Stimulated activated naive CD8-positive, alpha-beta T cell treated with anti-CD3 and anti-CD28 coated beads, Interleukin-15, Interleukin-2, amounts not matched to agents 100 ng/mL and 50 ng/mL, for 24 hours (primary cell): ENCODE results near the gene NR3C2.
"Not testable (repeated sequence)": the region's sequence is repeated elsewhere in the genome, so short reads cannot be mapped to it uniquely, and the experiment has no call there.

ENCODE experiments used
- H3K27ac Mint-ChIP-seq: one replicate; pipeline ENCODE4 v1.8.0; 2021; ENCODE audit warnings: mild to moderate bottlenecking, mixed read lengths
- H3K27me3 Mint-ChIP-seq: one replicate; pipeline ENCODE4 v1.8.0; 2021; ENCODE audit warnings: mixed read lengths
- H3K36me3 Mint-ChIP-seq: one replicate; pipeline ENCODE4 v1.8.0; 2021; ENCODE audit warnings: low read depth, mixed read lengths
- H3K4me1 Mint-ChIP-seq: one replicate; pipeline ENCODE4 v1.8.0; 2021; ENCODE audit warnings: low read depth, mixed read lengths
- H3K4me3 Mint-ChIP-seq: one replicate; pipeline ENCODE4 v1.8.0; 2021; ENCODE audit warnings: mild to moderate bottlenecking, mixed read lengths
- H3K9me3 Mint-ChIP-seq: one replicate; pipeline ENCODE4 v1.8.0; 2021; ENCODE audit warnings: mixed read lengths

Gene NR3C2

GRCh38 chr4:148330724-148331123 lies 111.5 kb downstream of the NR3C2 start:
- H3K27ac Mint-ChIP-seq, result no peak overlapping the region
- H3K4me1 Mint-ChIP-seq, result peaks cover 17% of the 10 kb centered on the region
- no peak overlapping the region for H3K4me3 Mint-ChIP-seq
- no peaks in the 10 kb centered on the region for H3K27me3 Mint-ChIP-seq
- no peaks in the 10 kb centered on the region for H3K36me3 Mint-ChIP-seq
- no peaks in the 10 kb centered on the region for H3K9me3 Mint-ChIP-seq

- H3K4me3 Mint-ChIP-seq, result no peak overlapping the region
- peaks cover 3% of the 10 kb centered on the region for H3K9me3 Mint-ChIP-seq
- H3K36me3 Mint-ChIP-seq, result no peaks in the 10 kb centered on the region
- no peaks in the 10 kb centered on the region for H3K27me3 Mint-ChIP-seq
- H3K4me1 Mint-ChIP-seq, result peaks cover 20% of the 10 kb centered on the region
- no peak overlapping the region for H3K27ac Mint-ChIP-seq
Measured at GRCh38 chr4:148330161-148330560, 112.1 kb downstream of the NR3C2 start.

- Mint-ChIP-seq H3K27ac (no peak overlapping the region), H3K4me1 (peaks cover 21% of the 10 kb centered on the region), H3K9me3 (peaks cover 4% of the 10 kb centered on the region), H3K36me3 (no peaks in the 10 kb centered on the region), H3K4me3 (no peak overlapping the region), H3K27me3 (no peaks in the 10 kb centered on the region)
Measured at GRCh38 chr4:148329751-148330150, 112.5 kb downstream of the NR3C2 start.

GRCh38 chr4:148327683-148328082 lies 114.5 kb downstream of the NR3C2 start:
- Mint-ChIP-seq H3K36me3 (peaks cover 5% of the 10 kb centered on the region), H3K4me1 (peaks cover 20% of the 10 kb centered on the region), H3K4me3 (no peak overlapping the region), H3K27ac (no peak overlapping the region), H3K9me3 (peaks cover 11% of the 10 kb centered on the region), H3K27me3 (no peaks in the 10 kb centered on the region)

GRCh38 chr4:148323316-148323715 lies 118.9 kb downstream of the NR3C2 start:
- H3K36me3 Mint-ChIP-seq, H3K27me3 Mint-ChIP-seq, H3K27ac Mint-ChIP-seq, H3K4me3 Mint-ChIP-seq: not testable (repeated sequence)
- Mint-ChIP-seq H3K9me3 (peaks cover 11% of the 10 kb centered on the region), H3K4me1 (peaks cover 13% of the 10 kb centered on the region)

GRCh38 chr4:148315049-148315448 lies 127.2 kb downstream of the NR3C2 start:
- peaks cover 15% of the 10 kb centered on the region for H3K4me1 Mint-ChIP-seq
- H3K9me3 Mint-ChIP-seq, result no peaks in the 10 kb centered on the region
- peak overlapping the region; percentile 15 for H3K27ac Mint-ChIP-seq
- H3K4me3 Mint-ChIP-seq, result no peak overlapping the region
- no peaks in the 10 kb centered on the region for H3K27me3 Mint-ChIP-seq
- no peaks in the 10 kb centered on the region for H3K36me3 Mint-ChIP-seq

GRCh38 chr4:148312956-148313490 lies 129.2 kb downstream of the NR3C2 start:
- no peaks in the 10 kb centered on the region for H3K9me3 Mint-ChIP-seq
- H3K4me3 Mint-ChIP-seq, result no peak overlapping the region
- no peaks in the 10 kb centered on the region for H3K27me3 Mint-ChIP-seq
- H3K27ac Mint-ChIP-seq, result no peak overlapping the region
- H3K36me3 Mint-ChIP-seq, result no peaks in the 10 kb centered on the region
- H3K4me1 Mint-ChIP-seq, result peaks cover 20% of the 10 kb centered on the region

GRCh38 chr4:148311526-148311925 lies 130.7 kb downstream of the NR3C2 start:
- no peaks in the 10 kb centered on the region for H3K9me3 Mint-ChIP-seq
- no peaks in the 10 kb centered on the region for H3K27me3 Mint-ChIP-seq
- no peak overlapping the region for H3K27ac Mint-ChIP-seq
- no peak overlapping the region for H3K4me3 Mint-ChIP-seq
- no peaks in the 10 kb centered on the region for H3K36me3 Mint-ChIP-seq
- H3K4me1 Mint-ChIP-seq, result peaks cover 24% of the 10 kb centered on the region

GRCh38 chr4:148310756-148311155 lies 131.5 kb downstream of the NR3C2 start:
- Mint-ChIP-seq H3K27ac (no peak overlapping the region), H3K4me1 (peaks cover 24% of the 10 kb centered on the region), H3K4me3 (no peak overlapping the region), H3K36me3 (no peaks in the 10 kb centered on the region), H3K9me3 (no peaks in the 10 kb centered on the region), H3K27me3 (no peaks in the 10 kb centered on the region)

GRCh38 chr4:148305751-148306150 lies 136.5 kb downstream of the NR3C2 start:
- Mint-ChIP-seq H3K4me1 (peaks cover 9% of the 10 kb centered on the region), H3K9me3 (no peaks in the 10 kb centered on the region), H3K4me3 (no peak overlapping the region), H3K36me3 (peaks cover 5% of the 10 kb centered on the region), H3K27ac (no peak overlapping the region), H3K27me3 (no peaks in the 10 kb centered on the region)

- Mint-ChIP-seq H3K9me3 (no peaks in the 10 kb centered on the region), H3K27ac (no peak overlapping the region), H3K4me3 (no peak overlapping the region), H3K36me3 (peaks cover 11% of the 10 kb centered on the region), H3K27me3 (no peaks in the 10 kb centered on the region), H3K4me1 (no peaks in the 10 kb centered on the region)
Measured at GRCh38 chr4:148302416-148302815, 139.8 kb downstream of the NR3C2 start.

- Mint-ChIP-seq H3K36me3 (peaks cover 11% of the 10 kb centered on the region), H3K27ac (no peak overlapping the region), H3K4me3 (no peak overlapping the region), H3K27me3 (no peaks in the 10 kb centered on the region), H3K9me3 (no peaks in the 10 kb centered on the region), H3K4me1 (peaks cover 11% of the 10 kb centered on the region)
Measured at GRCh38 chr4:148300877-148301276, 141.3 kb downstream of the NR3C2 start.

GRCh38 chr4:148299337-148299736 lies 142.9 kb downstream of the NR3C2 start:
- Mint-ChIP-seq H3K27me3 (no peaks in the 10 kb centered on the region), H3K4me1 (peaks cover 21% of the 10 kb centered on the region), H3K27ac (no peak overlapping the region), H3K36me3 (peaks cover 11% of the 10 kb centered on the region), H3K9me3 (no peaks in the 10 kb centered on the region), H3K4me3 (no peak overlapping the region)

- Mint-ChIP-seq H3K36me3 (peaks cover 6% of the 10 kb centered on the region), H3K9me3 (no peaks in the 10 kb centered on the region), H3K4me1 (peaks cover 39% of the 10 kb centered on the region), H3K27ac (no peak overlapping the region), H3K27me3 (no peaks in the 10 kb centered on the region), H3K4me3 (no peak overlapping the region)
Measured at GRCh38 chr4:148296498-148296897, 145.7 kb downstream of the NR3C2 start.

- Mint-ChIP-seq H3K9me3 (no peaks in the 10 kb centered on the region), H3K27me3 (no peaks in the 10 kb centered on the region), H3K27ac (peak overlapping the region; percentile 9), H3K36me3 (peaks cover 6% of the 10 kb centered on the region), H3K4me1 (peaks cover 45% of the 10 kb centered on the region), H3K4me3 (no peak overlapping the region)
Measured at GRCh38 chr4:148295642-148296041, 146.6 kb downstream of the NR3C2 start.

- H3K9me3 Mint-ChIP-seq, result no peaks in the 10 kb centered on the region
- peak overlapping the region; percentile 1 for H3K4me3 Mint-ChIP-seq
- H3K4me1 Mint-ChIP-seq, result peaks cover 54% of the 10 kb centered on the region
- peak overlapping the region; percentile 32 for H3K27ac Mint-ChIP-seq
- no peaks in the 10 kb centered on the region for H3K27me3 Mint-ChIP-seq
- H3K36me3 Mint-ChIP-seq, result peaks cover 6% of the 10 kb centered on the region
Measured at GRCh38 chr4:148293571-148293970, 148.6 kb downstream of the NR3C2 start.
